CD8-positive, alpha-beta memory T cell (primary cell): ENCODE results near the gene CYTH3. TPM values are rescaled to one million over a fixed set of nuclear protein-coding genes. Genes with fewer than 3 reads are reported as not detected.
A peak's percentile ranks its signal among the peaks of the same experiment; 100 is the strongest.
"Not testable (repeated sequence)": the region's sequence is repeated elsewhere in the genome, so short reads cannot be mapped to it uniquely, and the experiment has no call there.

ENCODE experiments used
- CTCF ChIA-PET: fragments of 350-600 bp; sonication (Branson Sonifier 250); formaldehyde crosslinking; loops from one replicate; lab custom pipeline; 2021; ENCODE audit warnings: antibody characterized with exemption; lab: Charles Lee
- POLR2A ChIA-PET: fragments of 350-600 bp; sonication (Branson Sonifier 250); formaldehyde crosslinking; loops from one replicate; lab custom pipeline; 2021; ENCODE audit warnings: antibody characterized with exemption; lab: Charles Lee
- DNase-seq, 5 donors: peaks; one replicate each; pipeline versions ENCODE4 v3.0.0 to v3.0.0-alpha.2; 2020 to 2022; ENCODE audit warnings: mixed read lengths in 1 of 5
- H3K27ac ChIP-seq: one replicate; pipeline ENCODE4 v1.7.0; 2013; ENCODE audit warnings: low read depth, mild to moderate bottlenecking, low read length, moderate library complexity
- H3K27me3 ChIP-seq: 2 replicates; pipeline ENCODE4 v1.7.0; 2013; ENCODE audit warnings: low read length, mild to moderate bottlenecking; ENCODE audit not compliant: insufficient read depth, poor library complexity, severe bottlenecking
- H3K36me3 ChIP-seq: 2 replicates; pipeline ENCODE4 v1.7.0; 2013; ENCODE audit warnings: mild to moderate bottlenecking, low read length, moderate library complexity; ENCODE audit not compliant: insufficient read depth
- H3K4me1 ChIP-seq: 2 replicates; pipeline ENCODE4 v1.7.0; 2013; ENCODE audit warnings: mild to moderate bottlenecking, low read length, moderate library complexity; ENCODE audit not compliant: insufficient read depth
- H3K4me3 ChIP-seq: 2 replicates; pipeline ENCODE4 v1.7.0; 2013; ENCODE audit warnings: mild to moderate bottlenecking, low read length
- H3K9me3 ChIP-seq: 2 replicates; pipeline ENCODE4 v1.7.0; 2013; ENCODE audit warnings: mild to moderate bottlenecking, low read length
- H3K27ac Mint-ChIP-seq, 8 donors: one replicate each; pipeline ENCODE4 v1.8.0; 2020 to 2021; ENCODE audit warnings: mixed read lengths in 8 of 8, mild to moderate bottlenecking in 6 of 8, inconsistent platforms in 3 of 8, moderate library complexity in 3 of 8
- H3K27me3 Mint-ChIP-seq, 2 donors: one replicate each; pipeline ENCODE4 v1.8.0; 2020 to 2021; ENCODE audit warnings: mixed read lengths in 2 of 2, mild to moderate bottlenecking in 1 of 2, moderate library complexity in 1 of 2
- H3K36me3 Mint-ChIP-seq, 3 donors: one replicate each; pipeline ENCODE4 v1.8.0; 2020 to 2021; ENCODE audit warnings: mixed read lengths in 3 of 3, inconsistent platforms in 1 of 3, mild to moderate bottlenecking in 1 of 3
- H3K4me1 Mint-ChIP-seq, 3 donors: one replicate each; pipeline ENCODE4 v1.8.0; 2020 to 2021; ENCODE audit warnings: mixed read lengths in 3 of 3, inconsistent platforms in 1 of 3, mild to moderate bottlenecking in 1 of 3
- H3K4me3 Mint-ChIP-seq, 7 donors: one replicate each; pipeline ENCODE4 v1.8.0; 2020 to 2021; ENCODE audit warnings: mixed read lengths in 7 of 7, mild to moderate bottlenecking in 6 of 7, moderate library complexity in 4 of 7, inconsistent platforms in 2 of 7
- H3K9me3 Mint-ChIP-seq, 5 donors: one replicate each; pipeline ENCODE4 v1.8.0; 2020 to 2022; ENCODE audit warnings: mixed read lengths in 5 of 5, mild to moderate bottlenecking in 3 of 5, moderate library complexity in 2 of 5, inconsistent platforms in 1 of 5
- polyA plus RNA-seq: library from polyadenylated mRNA; unstranded; fragments of 300-500 nt; fragmentation: Illumina TruSeq; gene quantifications from one replicate; pipeline ENCODE4 v1.2.3, GENCODE V29; 2021
- total RNA-seq, 2 experiments: library from RNA; stranded (reverse); gene quantifications; one replicate each; pipeline ENCODE4 v1.2.3, GENCODE V29; 2021

Gene CYTH3
- total and polyA plus RNA-seq, 3 experiments from 2014 or later, result 4.5 to 15.7 (median 4.9) TPM

DNA sequence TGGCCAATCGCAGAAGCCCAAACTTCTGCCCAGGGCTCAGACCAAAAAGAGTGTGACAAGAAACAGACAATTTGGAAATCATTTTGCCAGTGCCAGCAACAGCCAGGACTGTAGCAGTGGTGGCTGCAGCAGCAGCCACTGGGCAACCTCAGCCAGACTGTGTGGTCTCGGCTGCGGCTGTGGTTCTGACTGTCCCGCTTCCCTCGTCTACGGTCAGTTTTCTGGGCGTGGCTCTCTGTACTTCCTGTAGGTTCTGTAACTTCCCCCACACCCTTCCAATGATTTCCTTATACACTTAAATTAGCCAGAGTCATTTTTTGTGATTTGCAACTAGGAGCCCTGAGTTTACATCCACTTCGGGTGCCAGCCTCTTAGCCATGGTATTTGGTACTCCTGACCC lies 39.9 kb downstream of the CYTH3 start:
- DNase-seq, result peak in 1 of 5 donors; percentile 15
- peak overlapping the region in 7 of 8 donors; percentile 44 to 85 (median 69) for H3K27ac Mint-ChIP-seq
- Histone ChIP-seq H3K36me3 (no peaks in the 10 kb centered on the region), H3K27me3 (no peaks in the 10 kb centered on the region), H3K4me3 (no peak overlapping the region), H3K4me1 (peaks cover 22% of the 10 kb centered on the region), H3K27ac (no peak overlapping the region), H3K9me3 (no peaks in the 10 kb centered on the region)
- H3K9me3 Mint-ChIP-seq, result no peaks in the 10 kb centered on the region
- POLR2A ChIA-PET, result no interaction called here
- CTCF ChIA-PET, result no interaction called here
- peaks cover 55 to 79% (median 78%) of the 10 kb centered on the region in 3 donors for H3K4me1 Mint-ChIP-seq
- no peaks in the 10 kb centered on the region for H3K36me3 Mint-ChIP-seq
- H3K4me3 Mint-ChIP-seq, result peak overlapping the region; percentile 13 to 74 (median 63)
- peaks cover 0 to 5% of the 10 kb centered on the region in 2 donors for H3K27me3 Mint-ChIP-seq

DNA sequence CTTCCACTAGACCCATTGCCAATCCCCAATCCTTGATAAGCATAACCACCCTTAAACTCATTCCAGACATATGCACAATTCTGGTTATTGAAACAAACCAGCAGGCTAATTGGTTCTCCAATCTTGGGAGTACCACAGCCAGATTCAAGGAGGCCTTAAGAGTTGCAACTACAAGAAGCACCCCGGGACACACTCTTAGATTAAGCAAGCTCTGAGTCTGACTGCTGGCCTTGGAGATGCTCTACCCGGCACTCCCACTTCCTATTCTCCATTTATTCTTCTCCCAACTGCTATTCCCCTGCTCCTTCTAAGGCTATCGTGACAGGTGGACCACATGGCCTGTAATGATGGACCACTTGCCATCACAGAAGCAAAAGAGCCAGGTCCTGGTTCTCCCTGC lies 40.3 kb downstream of the CYTH3 start:
- no peaks in the 10 kb centered on the region for H3K36me3 Mint-ChIP-seq
- H3K4me1 Mint-ChIP-seq, result peaks cover 55 to 83% (median 81%) of the 10 kb centered on the region in 3 donors
- ChIA-PET CTCF (no interaction called here), POLR2A (no interaction called here)
- Histone ChIP-seq H3K27me3 (no peaks in the 10 kb centered on the region), H3K4me3 (no peak overlapping the region), H3K27ac (no peak overlapping the region), H3K4me1 (peaks cover 22% of the 10 kb centered on the region), H3K9me3 (no peaks in the 10 kb centered on the region), H3K36me3 (no peaks in the 10 kb centered on the region)
- peak overlapping the region in 6 of 8 donors; percentile 35 to 83 (median 46) for H3K27ac Mint-ChIP-seq
- H3K27me3 Mint-ChIP-seq, result peaks cover 0 to 5% of the 10 kb centered on the region in 2 donors
- H3K4me3 Mint-ChIP-seq, result peak overlapping the region in 6 of 7 donors; percentile 54 to 74 (median 66)
- DNase-seq, result no peak
- no peaks in the 10 kb centered on the region for H3K9me3 Mint-ChIP-seq

DNA sequence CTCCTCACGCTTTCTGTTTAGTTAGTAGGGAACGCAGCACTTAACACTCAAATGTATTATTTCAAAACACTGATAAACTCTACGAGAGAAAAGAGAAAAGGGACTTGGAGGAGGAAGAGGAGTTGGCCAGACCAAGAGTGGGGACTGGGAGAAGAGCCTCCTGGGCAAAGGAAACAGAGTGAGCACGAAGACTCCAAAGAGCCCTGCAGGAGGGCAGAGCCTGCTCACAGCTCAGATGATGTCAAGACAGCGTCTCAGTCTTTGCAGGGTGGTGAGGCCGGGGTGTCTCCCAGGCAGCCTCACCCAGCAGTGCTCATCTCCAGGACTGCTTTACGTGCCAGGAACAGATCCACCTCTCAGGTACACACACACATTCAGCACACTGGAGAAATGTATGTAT lies 41.2 kb downstream of the CYTH3 start:
- ChIA-PET CTCF (no interaction called here), POLR2A (no interaction called here)
- no peaks in the 10 kb centered on the region for H3K27me3 ChIP-seq
- H3K27ac ChIP-seq, result no peak overlapping the region
- Mint-ChIP-seq H3K4me1 (peaks cover 57 to 80% (median 80%) of the 10 kb centered on the region in 3 donors), H3K27ac (peak overlapping the region in 4 of 8 donors; percentile 14 to 64 (median 30)), H3K36me3 (no peaks in the 10 kb centered on the region), H3K27me3 (peaks cover 0 to 5% of the 10 kb centered on the region in 2 donors), H3K4me3 (peak overlapping the region in 5 of 7 donors; percentile 8 to 68 (median 48)), H3K9me3 (no peaks in the 10 kb centered on the region)
- H3K36me3 ChIP-seq, result no peaks in the 10 kb centered on the region
- H3K4me1 ChIP-seq, result peaks cover 22% of the 10 kb centered on the region
- DNase-seq, result no peak
- no peaks in the 10 kb centered on the region for H3K9me3 ChIP-seq
- H3K4me3 ChIP-seq, result no peak overlapping the region

DNA sequence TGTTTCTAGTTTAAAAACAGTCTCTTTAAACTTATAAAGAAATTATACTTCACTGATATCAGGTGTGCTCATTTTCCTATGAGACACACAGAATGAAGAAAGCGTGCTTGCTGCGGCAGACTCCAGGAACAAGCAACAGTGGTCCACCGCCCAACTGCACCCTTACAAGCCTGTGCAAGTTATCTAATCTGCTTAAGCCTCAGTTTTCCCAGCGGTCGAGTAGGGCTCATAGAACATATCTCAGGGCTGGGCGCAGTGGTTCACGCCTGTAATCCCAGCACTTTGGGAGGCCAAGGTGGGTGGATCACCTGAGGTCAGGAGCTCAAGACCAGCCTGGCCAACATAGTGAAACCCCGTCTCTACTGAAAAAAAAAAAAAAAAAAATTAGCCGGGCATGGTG lies 43.1 kb downstream of the CYTH3 start:
- peak overlapping the region in 4 of 8 donors; percentile 45 to 80 (median 66) for H3K27ac Mint-ChIP-seq
- CTCF ChIA-PET, H3K36me3 Mint-ChIP-seq, H3K27ac ChIP-seq, H3K27me3 ChIP-seq, H3K4me3 Mint-ChIP-seq, H3K9me3 ChIP-seq, POLR2A ChIA-PET, DNase-seq, H3K4me3 ChIP-seq, H3K27me3 Mint-ChIP-seq, H3K9me3 Mint-ChIP-seq, H3K36me3 ChIP-seq: not testable (repeated sequence)
- H3K4me1 Mint-ChIP-seq, result peaks cover 51 to 76% (median 69%) of the 10 kb centered on the region in 3 donors
- H3K4me1 ChIP-seq, result peaks cover 22% of the 10 kb centered on the region

DNA sequence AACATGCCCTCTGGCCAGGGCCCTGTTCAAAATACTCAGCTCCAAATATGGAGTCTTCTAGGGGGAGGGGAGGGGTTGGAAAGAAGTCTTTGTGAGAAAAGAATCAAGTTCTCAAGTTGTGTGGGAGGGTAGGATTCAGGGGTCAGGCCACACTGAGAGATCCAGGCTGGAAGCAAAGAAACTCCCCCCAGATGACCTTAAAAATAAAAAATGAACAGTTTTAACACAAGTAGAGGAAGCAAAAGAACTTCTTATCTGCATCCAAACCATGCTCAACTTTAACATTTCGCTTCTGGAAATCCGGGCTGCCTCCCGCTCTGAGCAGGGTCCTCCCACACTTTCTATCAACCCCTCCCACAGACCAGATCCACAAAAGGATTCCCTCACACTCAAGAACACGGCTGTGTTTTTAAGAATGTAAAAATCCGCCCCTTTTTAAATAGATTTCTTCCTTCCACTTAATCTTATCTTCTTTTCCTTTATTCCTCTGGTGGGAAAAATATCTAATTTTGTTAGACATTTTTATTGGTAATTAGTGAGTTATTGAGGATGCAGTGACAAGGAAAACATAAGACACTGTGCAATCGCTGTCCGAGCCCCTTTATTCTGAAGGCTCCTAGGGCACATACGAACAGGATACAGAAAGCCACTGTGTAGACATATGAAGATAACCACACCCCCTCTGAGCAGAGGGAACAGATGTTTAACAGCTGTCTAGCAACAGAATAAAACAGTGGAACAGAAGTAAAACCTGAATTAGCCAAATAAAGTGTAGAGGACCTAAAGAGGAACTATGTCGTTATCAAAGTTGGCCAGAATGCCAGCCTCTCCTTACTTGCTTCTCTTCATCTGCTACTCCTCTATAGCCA lies 43.8 kb downstream of the CYTH3 start:
- CTCF ChIA-PET, result no interaction called here
- H3K36me3 ChIP-seq, result no peaks in the 10 kb centered on the region
- H3K4me1 Mint-ChIP-seq, result peaks cover 44 to 73% (median 62%) of the 10 kb centered on the region in 3 donors
- peaks cover 17% of the 10 kb centered on the region for H3K4me1 ChIP-seq
- H3K27me3 Mint-ChIP-seq, result peaks cover 0 to 3% of the 10 kb centered on the region in 2 donors
- no peaks in the 10 kb centered on the region for H3K36me3 Mint-ChIP-seq
- peak overlapping the region in 7 of 8 donors; percentile 15 to 80 (median 44) for H3K27ac Mint-ChIP-seq
- no peaks in the 10 kb centered on the region for H3K9me3 ChIP-seq
- peak overlapping the region; percentile 35 for H3K27ac ChIP-seq
- POLR2A ChIA-PET, result no interaction called here
- no peak for DNase-seq
- no peaks in the 10 kb centered on the region for H3K9me3 Mint-ChIP-seq
- H3K4me3 Mint-ChIP-seq, result peak overlapping the region in 2 of 7 donors; percentile 30 to 59
- H3K4me3 ChIP-seq, result no peak overlapping the region
- no peaks in the 10 kb centered on the region for H3K27me3 ChIP-seq

DNA sequence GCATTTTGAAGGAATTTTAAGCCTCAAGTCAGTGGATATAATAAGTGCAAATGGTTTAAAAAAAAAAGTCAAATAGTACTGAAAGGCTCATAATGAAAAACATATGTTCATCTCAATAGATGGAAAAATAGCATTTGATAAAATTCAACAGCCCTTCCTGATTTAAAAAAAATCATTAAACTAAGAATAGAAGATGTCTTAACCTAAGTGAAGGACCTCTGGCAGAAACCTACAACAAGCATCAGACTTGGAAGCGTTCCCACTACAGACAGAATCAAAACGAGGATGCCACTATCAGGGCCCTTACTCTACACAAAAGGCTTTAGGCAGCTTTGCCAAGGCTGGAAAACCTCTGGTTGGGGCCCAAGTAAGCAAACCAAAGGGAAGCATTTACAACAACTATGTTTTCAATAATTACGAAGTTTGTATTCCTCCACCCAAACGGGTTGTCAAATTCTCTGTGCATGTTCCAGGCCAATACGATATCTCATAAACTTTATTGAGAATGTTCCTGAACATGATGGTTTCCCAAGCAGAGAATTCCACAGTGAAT lies 45.1 kb downstream of the CYTH3 start:
- peaks cover 0 to 1% of the 10 kb centered on the region in 2 donors for H3K27me3 Mint-ChIP-seq
- no peaks in the 10 kb centered on the region for H3K9me3 Mint-ChIP-seq
- CTCF ChIA-PET, result no interaction called here
- H3K4me3 ChIP-seq, result no peak overlapping the region
- POLR2A ChIA-PET, result no interaction called here
- peaks cover 9% of the 10 kb centered on the region for H3K4me1 ChIP-seq
- H3K27me3 ChIP-seq, result no peaks in the 10 kb centered on the region
- DNase-seq, result no peak
- no peak overlapping the region for H3K27ac ChIP-seq
- no peak overlapping the region for H3K4me3 Mint-ChIP-seq
- H3K9me3 ChIP-seq, result no peaks in the 10 kb centered on the region
- H3K4me1 Mint-ChIP-seq, result peaks cover 35 to 62% (median 50%) of the 10 kb centered on the region in 3 donors
- peak overlapping the region in 3 of 8 donors; percentile 27 to 69 (median 68) for H3K27ac Mint-ChIP-seq
- no peaks in the 10 kb centered on the region for H3K36me3 ChIP-seq
- H3K36me3 Mint-ChIP-seq, result no peaks in the 10 kb centered on the region

DNA sequence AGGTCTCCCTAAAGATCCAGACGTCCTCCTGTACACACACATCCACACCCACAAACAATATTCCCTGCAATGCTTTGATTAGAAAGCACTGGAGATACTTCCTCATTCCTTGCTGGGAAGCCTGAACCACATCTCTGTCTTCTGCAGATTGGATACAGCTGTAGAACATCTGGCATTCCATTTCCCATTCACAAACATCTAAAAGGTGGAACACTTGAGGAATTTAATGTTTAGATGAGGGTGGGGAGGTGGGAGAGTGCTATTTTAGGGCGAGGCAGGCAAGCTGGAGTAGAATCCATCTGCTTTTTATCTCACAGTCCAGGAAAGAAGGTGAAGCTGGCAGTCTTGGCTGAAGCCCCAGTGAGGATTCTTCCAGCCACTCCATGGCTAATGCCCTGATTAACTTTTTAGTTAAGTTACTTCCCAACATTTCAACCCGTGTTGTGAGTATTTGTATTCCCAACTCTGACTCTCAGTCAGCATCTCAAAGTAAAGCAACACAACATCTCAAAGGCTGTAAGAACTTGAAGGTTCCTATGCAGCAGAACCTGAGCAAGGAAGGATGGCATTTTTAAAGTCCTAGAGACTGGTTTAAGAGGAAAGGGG lies 46.1 kb downstream of the CYTH3 start:
- no peak for DNase-seq
- ChIA-PET POLR2A (no interaction called here), CTCF (no interaction called here)
- Histone ChIP-seq H3K4me3 (no peak overlapping the region), H3K4me1 (peaks cover 13% of the 10 kb centered on the region), H3K36me3 (no peaks in the 10 kb centered on the region), H3K27ac (no peak overlapping the region), H3K27me3 (no peaks in the 10 kb centered on the region), H3K9me3 (no peaks in the 10 kb centered on the region)
- H3K27me3 Mint-ChIP-seq, result no peaks in the 10 kb centered on the region
- H3K27ac Mint-ChIP-seq, result peak overlapping the region in 2 of 8 donors; percentile 32 to 69
- no peak overlapping the region for H3K4me3 Mint-ChIP-seq
- peaks cover 35 to 62% (median 49%) of the 10 kb centered on the region in 3 donors for H3K4me1 Mint-ChIP-seq
- H3K36me3 Mint-ChIP-seq, result no peaks in the 10 kb centered on the region
- no peaks in the 10 kb centered on the region for H3K9me3 Mint-ChIP-seq

DNA sequence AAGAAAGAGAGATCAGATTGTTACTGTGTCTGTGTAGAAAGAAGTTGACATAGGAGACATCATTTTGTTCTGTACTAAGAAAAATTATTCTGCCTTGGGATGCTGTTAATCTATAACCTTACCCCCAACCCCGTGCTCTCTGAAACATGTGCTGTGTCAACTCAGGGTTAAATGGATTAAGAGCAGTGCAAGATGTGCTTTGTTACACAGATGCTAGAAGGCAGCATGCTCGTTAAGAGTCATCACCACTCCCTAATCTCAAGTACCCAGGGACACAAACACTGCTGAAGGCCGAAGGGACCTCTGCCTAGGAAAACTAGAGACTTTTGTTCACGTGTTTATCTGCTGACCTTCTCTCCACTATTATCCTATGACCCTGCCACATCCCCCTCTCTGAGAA lies 49.0 kb downstream of the CYTH3 start:
- POLR2A ChIA-PET, H3K27me3 ChIP-seq, H3K27ac ChIP-seq, H3K4me3 ChIP-seq, DNase-seq, H3K36me3 Mint-ChIP-seq, H3K4me3 Mint-ChIP-seq, CTCF ChIA-PET, H3K9me3 Mint-ChIP-seq, H3K36me3 ChIP-seq, H3K27me3 Mint-ChIP-seq, H3K9me3 ChIP-seq: not testable (repeated sequence)
- H3K4me1 ChIP-seq, result peaks cover 17% of the 10 kb centered on the region
- peak overlapping the region in 1 of 8 donors; percentile 26 for H3K27ac Mint-ChIP-seq
- H3K4me1 Mint-ChIP-seq, result peaks cover 25 to 64% (median 43%) of the 10 kb centered on the region in 3 donors
